Ovary (tissue), 9 donors: ENCODE measurements around the gene PHF3. TPM values are rescaled to one million over a fixed set of nuclear protein-coding genes. Genes with fewer than 3 reads are reported as not detected.
"Not testable (repeated sequence)": the region's sequence is repeated elsewhere in the genome, so short reads cannot be mapped to it uniquely, and the experiment has no call there.

Experiments used
- DNase-seq, 5 donors: peaks; one replicate each; pipeline ENCODE4 v3.0.0-alpha.2; 2019 to 2020
- H3K27ac ChIP-seq, 2 donors: fragments of 200-600 bp; one replicate each; pipeline versions ENCODE4 v1.5.1 to v1.8.0; 2019 to 2022
- H3K27me3 ChIP-seq: fragments of 200-600 bp; one replicate; pipeline ENCODE4 v1.8.0; 2022
- H3K36me3 ChIP-seq: fragments of 200-600 bp; sonication (generic); one replicate; pipeline ENCODE4 v1.5.1; 2019
- H3K4me1 ChIP-seq: one replicate; pipeline ENCODE4 v1.8.1; 2013; ENCODE audit warnings: mild to moderate bottlenecking, moderate library complexity; ENCODE audit not compliant: insufficient read depth
- H3K4me3 ChIP-seq: fragments of 200-600 bp; sonication (generic); one replicate; pipeline ENCODE4 v1.5.1; 2017
- H3K9me3 ChIP-seq, 2 donors: fragments of 200-600 bp in 1 of 2; sonication (generic) in 1 of 2; one replicate each; pipeline versions ENCODE4 v1.5.1 to v1.8.1; 2013 to 2019; ENCODE audit warnings: mild to moderate bottlenecking in 1 of 2, moderate library complexity in 1 of 2
- CTCF ChIP-seq, 3 donors: fragments of 450-650 bp in 2 of 3; fragments of 200-600 bp in 1 of 3; IDR thresholded peaks; one replicate each; pipeline versions ENCODE4 v1.5.1 to v1.8.0; 2016 to 2022; ENCODE audit warnings: antibody characterized with exemption in 3 of 3, mild to moderate bottlenecking in 1 of 3
- EP300 ChIP-seq: sonication (generic); formaldehyde crosslinking; IDR thresholded peaks from one replicate; pipeline ENCODE4 v1.6.1; 2017; ENCODE audit warnings: antibody characterized with exemption
- POLR2A ChIP-seq: fragments of 450-650 bp; IDR thresholded peaks from one replicate; pipeline ENCODE4 v1.6.1; 2017; ENCODE audit warnings: antibody characterized with exemption, mild to moderate bottlenecking, moderate library complexity
- WGBS, 3 donors: extraction: QIAGEN DNeasy Blood & Tissue Kit in 1 of 3; methylation state at CpG; one replicate each; pipeline versions ENCODE4 v1.1.5 to v1.1.7; 2013 to 2017; 5-methylcytosine and 5-hydroxymethylcytosine counted together
- intact Hi-C, 4 donors: fragments of 100-400 bp; cut with DNase I; formaldehyde crosslinking; loops; one replicate each; pipeline versions ENCODE4 v1.11.0 to v1.15.1; 2022 to 2023
- polyA plus RNA-seq, 2 donors: library from polyadenylated mRNA; stranded (reverse); fragments of 200-250 nt in 1 of 2; fragments of 350-450 nt in 1 of 2; fragmentation: Illumina TruSeq in 1 of 2; extraction: RNeasy Lipid Tissue Mini Kit (QIAGEN cat#74804) in 1 of 2; gene quantifications; one replicate each; pipeline ENCODE4 v1.2.3, GENCODE V29; 2013 to 2014
- total RNA-seq, 7 donors: library from RNA; depleted of rRNA in 2 of 7; stranded (reverse); fragments of >200 nt in 2 of 7; fragmentation: NEBNext Ultra II Directional in 3 of 7; extraction: Animal tissue kit (Norgen Biotek cat#: 25700) in 3 of 7; gene quantifications; one replicate each; pipeline versions ENCODE4 v1.1.0 to v1.2.4, GENCODE V29; 2016 to 2023
- donor health status: DM: no; HTN: no; CAD: no; lungs with moderate emphysema.
- donor health status: DM: no; HTN: no; CAD: no.
- donor health status: Bipolar disorder and iron deficiency.
- donor health status: DM: yes; HTN: yes; CAD: no.
- donor health status: DM: no; HTN: no; CAD: no.
- donor health status: DM: yes; HTN: yes; CAD: no.

The PHF3 gene
- total and polyA plus RNA-seq, 9 donors = 25.3 to 83.7 (median 64.6) TPM

GRCh38 chr6:63730311-63730710 is 94.7 kb downstream of the PHF3 start:
- Histone ChIP-seq H3K4me3 (no peak overlapping the region), H3K27ac (no peak overlapping the region), H3K4me1 (no peaks in the 10 kb centered on the region), H3K36me3 (no peaks in the 10 kb centered on the region), H3K9me3 (no peaks in the 10 kb centered on the region), H3K27me3 (no peaks in the 10 kb centered on the region)
- TF ChIP-seq EP300 (no peak), POLR2A (no peak), CTCF (IDR thresholded peaks at IDR 0.05) (no peak)
- no peak for DNase-seq
- intact Hi-C loops = no loop called here

GRCh38 chr6:63731930-63732329 is 96.3 kb downstream of the PHF3 start:
- intact Hi-C loops = no loop called here
- DNase-seq = no peak
- 68 to 82% (median 80%) methylated on average over 3 of the region's 3 CpGs for WGBS, 3 donors
- Histone ChIP-seq H3K4me3 (no peak overlapping the region), H3K27me3 (no peaks in the 10 kb centered on the region), H3K9me3 (no peaks in the 10 kb centered on the region), H3K36me3 (no peaks in the 10 kb centered on the region), H3K27ac (no peak overlapping the region), H3K4me1 (no peaks in the 10 kb centered on the region)
- TF ChIP-seq POLR2A = no peak
- TF ChIP-seq EP300 = no peak
- no peak for TF ChIP-seq CTCF (IDR thresholded peaks at IDR 0.05)

- no peak for TF ChIP-seq POLR2A
- no peak for TF ChIP-seq CTCF (IDR thresholded peaks at IDR 0.05)
- no peak for TF ChIP-seq EP300
Measured at GRCh38 chr6:63732336-63732735, 96.7 kb downstream of the PHF3 start.

GRCh38 chr6:63734923-63735322 is 99.3 kb downstream of the PHF3 start:
- intact Hi-C loops = no loop called here
- Histone ChIP-seq H3K27me3 (no peaks in the 10 kb centered on the region), H3K4me1 (no peaks in the 10 kb centered on the region), H3K36me3 (no peaks in the 10 kb centered on the region), H3K9me3 (no peaks in the 10 kb centered on the region), H3K27ac (no peak overlapping the region), H3K4me3 (no peak overlapping the region)
- 70 to 78% (median 75%) methylated on average over 3 of the region's 3 CpGs for WGBS, 3 donors
- TF ChIP-seq POLR2A (no peak), EP300 (no peak), CTCF (IDR thresholded peaks at IDR 0.05) (no peak)
- DNase-seq = no peak

More at GRCh38 chr6:63732336-63732735, 96.7 kb downstream of the PHF3 start:
- intact Hi-C loops = no loop called here
- Histone ChIP-seq H3K36me3 (no peaks in the 10 kb centered on the region), H3K4me1 (no peaks in the 10 kb centered on the region), H3K27me3 (no peaks in the 10 kb centered on the region), H3K27ac (no peak overlapping the region), H3K4me3 (no peak overlapping the region), H3K9me3 (no peaks in the 10 kb centered on the region)
- 47 to 87% (median 68%) methylated on average over 2 of the region's 2 CpGs for WGBS, 3 donors
- no peak for DNase-seq

- H3K27me3 ChIP-seq, H3K9me3 ChIP-seq, H3K27ac ChIP-seq, intact Hi-C loops, H3K4me3 ChIP-seq, DNase-seq, H3K4me1 ChIP-seq, H3K36me3 ChIP-seq: not testable (repeated sequence)
- 92 to 98% (median 95%) methylated on average over 2 of the region's 2 CpGs for WGBS, 3 donors
Measured at GRCh38 chr6:63738190-63738589, 102.6 kb downstream of the PHF3 start.
